ENCODE data around the gene TMC3.
A peak's percentile ranks its signal among the peaks of the same experiment; 100 is the strongest.
"Not testable (repeated sequence)": the region's sequence is repeated elsewhere in the genome, so short reads cannot be mapped to it uniquely, and the experiment has no call there.

TMC3 gene

DNA sequence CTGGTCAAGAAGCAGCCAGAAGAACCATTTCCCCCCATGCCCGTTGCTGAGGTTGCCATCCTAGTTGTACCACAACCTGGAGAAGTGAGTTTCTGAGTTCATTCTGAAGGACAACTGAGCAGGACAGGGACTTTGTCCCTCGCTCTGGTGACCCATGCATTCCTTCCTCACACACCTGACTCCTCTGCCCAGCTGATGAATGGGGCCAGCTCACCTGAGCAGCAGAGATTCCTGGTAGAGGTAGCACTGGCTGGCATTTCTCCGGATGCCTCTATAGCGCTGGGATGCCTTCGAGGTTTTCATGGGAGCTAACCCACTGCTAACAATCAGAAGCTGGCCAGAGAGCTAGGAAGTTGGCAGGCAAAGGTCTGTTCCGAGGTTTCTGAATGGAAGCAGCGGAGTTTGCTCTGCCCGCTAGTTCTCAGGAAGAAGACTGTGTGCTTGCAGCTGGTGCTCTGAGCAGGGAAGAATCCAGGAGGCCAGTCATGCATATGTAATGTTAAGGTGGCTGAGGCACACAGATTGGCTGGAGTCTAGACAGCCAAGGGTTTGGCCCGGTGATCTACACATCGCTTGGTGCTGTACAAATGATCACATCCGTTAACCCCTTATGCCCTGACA is at the start of gene TMC3:
Gene TMC3, minus strand, starts transcription at position 439 of the 621 bp plus-strand sequence. Its CDS starts 136 bp downstream, at position 303.
- no peak for DNase-seq

DNA sequence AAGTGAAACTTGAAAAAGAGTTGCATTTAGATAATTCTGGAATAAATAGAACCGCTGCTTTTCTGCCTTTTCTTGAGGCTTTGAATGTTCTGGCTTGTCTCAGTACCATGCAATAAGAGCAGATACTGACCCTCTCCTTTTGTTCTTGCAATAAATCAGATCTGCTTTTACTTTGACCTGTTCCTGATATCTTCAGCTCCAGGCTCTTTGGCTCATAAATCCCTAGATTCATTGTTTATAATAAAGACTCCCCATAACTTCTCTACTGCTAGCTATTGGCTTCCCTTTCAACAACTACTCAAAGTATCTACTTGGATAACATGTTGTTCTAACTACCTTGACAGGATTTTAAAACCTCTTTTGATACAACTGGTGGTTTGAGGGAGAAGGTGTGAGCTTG is 47.4 kb upstream of the TMC3 start:
- no peak for DNase-seq

DNA sequence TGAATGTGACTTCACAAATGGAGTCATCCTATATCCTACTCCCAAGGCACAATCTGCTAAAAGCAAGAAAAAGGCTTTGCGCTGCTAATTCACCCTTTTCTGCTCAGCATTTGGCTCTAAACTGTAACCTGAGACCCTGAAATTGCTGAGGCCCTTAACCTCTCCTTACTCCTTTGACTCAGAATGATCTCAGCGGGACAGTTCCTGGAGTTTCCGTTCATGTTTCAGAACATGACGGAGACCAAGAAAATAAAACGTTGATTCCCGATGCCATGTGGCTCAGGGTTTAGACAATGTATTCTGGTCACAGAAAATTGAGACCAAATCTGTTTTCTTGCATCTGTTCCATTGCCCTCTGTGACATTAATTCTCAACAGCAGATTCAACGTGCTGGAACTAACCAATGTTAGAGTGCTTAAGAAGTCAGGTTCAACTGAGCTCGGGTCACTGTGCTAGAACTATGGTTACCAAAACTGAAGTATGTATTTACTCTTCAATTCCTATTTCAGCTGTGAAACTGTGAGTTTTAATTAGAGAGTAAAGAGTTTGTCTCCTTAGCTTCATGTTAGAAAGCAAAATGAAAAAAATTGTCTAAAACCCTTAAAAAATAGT is 45.4 kb upstream of the TMC3 start:
- DNase-seq = no peak

DNA sequence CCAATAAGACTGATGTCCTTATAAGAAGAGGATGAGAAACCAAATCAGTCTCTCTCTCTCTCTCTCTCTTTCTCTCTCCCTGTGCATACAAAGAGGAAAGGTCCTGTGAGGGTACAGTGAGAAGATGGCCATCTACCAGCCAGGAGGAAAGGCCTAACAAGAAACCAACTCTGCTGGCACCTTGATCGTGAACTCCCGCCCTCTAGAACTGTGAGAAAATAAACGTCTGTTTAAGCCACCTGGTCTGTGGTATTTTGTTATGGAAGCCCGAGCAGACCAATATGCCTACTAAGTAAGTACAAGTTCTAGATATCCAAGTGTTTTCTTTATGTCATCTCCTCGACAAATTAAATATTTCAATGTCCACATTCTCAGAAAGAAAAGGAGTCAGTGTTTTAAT is 44.9 kb upstream of the TMC3 start:
- no peak for DNase-seq

DNA sequence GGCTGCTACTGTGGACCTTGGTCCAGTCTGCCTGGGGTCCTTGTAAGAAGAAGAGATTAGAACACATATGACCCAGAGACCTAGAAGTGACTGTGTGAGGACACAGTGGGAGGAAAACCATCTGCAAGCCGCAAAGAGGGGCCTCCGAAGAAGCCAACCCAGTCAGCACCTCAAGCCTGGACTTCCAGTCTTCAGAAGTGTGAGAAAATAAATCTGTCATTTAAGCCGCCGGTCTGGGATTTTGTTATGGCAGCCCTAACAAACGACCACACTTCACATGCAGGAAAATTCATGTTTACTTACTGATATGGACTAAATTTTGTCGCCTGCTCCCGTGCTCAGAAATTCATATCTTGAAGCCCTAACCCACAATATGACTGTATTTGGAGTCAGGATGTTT is 44.4 kb upstream of the TMC3 start:
- no peak for DNase-seq

DNA sequence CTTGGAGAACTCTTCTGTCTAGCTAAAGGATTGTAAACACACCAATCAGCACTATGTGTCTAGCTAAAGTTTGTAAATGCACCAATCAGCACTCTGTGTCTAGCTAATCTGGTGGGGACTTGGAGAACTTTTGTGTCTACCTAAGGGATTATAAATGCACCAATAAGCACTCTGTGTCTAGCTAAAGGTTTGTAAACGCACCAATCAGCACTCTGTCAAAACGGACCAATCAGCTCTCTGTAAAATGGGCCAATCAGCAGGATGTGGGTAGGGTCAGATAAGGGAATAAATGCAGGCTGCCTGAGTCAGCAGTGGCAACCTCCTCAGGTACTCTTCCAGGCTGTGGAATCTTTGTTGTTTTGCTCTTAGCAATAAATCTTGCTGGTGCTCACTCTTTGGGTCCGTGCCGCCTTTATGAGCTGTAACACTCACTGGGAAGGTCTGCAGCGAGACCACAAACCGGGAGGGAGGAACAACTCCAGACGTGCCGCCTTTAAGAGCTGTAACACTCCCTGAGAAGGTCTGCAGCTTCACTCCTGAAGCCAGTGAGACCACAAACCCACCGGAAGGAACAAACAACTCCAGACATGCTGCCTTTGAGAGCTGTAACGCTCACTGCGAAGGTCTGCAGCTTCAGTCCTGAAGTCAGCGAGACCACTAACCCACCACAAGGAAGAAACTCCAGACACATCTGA is 40.4 kb upstream of the TMC3 start:
- DNase-seq = not testable (repeated sequence)

DNA sequence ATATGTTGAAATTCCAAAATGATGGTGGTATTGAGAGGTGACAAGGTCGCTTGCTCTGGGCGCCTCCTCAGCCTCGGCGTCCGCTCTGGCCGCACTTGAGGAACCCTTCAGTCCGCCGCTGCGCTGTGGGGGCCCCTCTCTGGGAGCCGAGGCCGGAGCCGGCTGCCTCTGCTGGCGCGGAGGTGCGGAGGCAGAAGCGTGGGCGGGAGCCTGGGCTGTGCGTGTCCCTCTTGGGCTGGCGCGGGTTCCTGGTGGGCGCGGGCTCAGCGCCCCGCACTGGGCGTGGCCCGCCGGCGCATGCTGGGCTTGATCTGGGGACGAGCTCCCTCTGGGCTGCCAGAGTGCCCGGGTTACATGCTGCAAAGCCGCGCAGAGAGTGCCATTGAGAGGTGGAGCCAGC is 39.8 kb upstream of the TMC3 start:
- DNase-seq = no peak

DNA sequence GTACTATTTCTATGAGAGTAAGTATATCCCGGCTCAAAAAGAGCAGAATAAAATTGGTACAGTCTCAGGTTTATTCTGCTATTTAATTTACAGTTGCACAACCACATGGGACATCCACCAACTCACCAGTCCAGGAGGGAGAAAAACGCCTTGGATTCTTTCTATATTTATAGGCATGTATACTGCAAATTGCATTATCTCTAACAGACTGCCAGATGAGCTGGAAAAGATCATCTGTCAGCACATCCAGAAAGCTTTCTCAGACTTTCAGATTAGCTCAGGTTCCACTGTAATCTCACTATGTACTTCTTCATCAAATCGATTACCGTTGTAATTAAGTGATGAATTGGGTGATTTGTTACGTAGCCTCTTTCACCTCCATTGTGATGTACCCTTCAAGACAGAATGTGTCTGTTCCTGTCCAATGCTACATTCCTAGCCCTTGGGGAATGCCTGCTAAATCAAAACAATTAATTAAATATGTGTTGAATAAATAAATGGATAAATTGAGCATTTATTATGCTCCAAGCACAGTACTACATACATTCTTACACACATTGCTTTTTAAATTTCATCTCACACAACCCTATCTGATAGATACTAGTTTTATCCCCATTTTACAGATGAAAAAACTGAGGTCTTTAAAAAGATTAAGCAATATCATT is 38.1 kb upstream of the TMC3 start:
- no peak for DNase-seq

DNA sequence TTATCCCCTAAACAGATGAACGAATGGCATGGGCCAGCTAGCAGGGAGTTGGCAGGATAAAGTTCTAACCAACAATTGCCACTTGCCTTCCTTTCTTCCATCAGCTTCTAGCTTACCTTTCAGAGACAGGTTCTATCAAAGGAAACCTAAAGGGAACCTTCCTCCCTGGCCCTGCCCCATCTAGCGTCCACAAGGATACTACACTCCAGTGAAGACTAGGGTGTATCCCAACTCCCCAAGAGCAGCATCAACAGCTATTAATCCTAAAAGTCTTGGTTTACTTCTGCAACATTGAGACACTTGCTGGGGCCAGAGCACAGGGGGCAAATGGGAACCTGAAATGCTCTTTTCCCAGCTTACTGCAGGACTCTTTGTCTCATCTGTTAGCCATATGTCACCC is 37.0 kb upstream of the TMC3 start:
- no peak for DNase-seq

DNA sequence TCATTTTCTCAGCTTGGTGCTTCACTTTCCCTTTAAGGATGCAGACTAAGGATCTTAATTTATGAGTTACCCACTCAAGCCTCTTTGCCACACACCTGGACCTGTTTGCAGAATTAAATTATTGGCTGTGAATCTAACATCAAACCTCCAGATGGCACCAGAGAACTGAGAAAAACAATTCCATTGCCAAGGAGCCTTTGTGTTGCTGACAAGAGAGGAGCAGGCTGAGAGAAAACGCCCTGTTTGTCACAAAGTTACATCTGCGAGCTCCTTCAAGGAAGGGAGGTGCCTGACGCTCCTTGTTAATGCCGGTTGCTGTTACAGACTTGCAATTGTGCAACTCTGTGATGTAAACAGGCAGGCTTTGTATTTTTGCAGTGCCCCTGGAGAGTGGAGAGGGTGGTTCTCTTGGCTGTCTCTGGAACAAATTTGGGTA is 36.3 kb upstream of the TMC3 start:
- DNase-seq = peak; percentile 89

DNA sequence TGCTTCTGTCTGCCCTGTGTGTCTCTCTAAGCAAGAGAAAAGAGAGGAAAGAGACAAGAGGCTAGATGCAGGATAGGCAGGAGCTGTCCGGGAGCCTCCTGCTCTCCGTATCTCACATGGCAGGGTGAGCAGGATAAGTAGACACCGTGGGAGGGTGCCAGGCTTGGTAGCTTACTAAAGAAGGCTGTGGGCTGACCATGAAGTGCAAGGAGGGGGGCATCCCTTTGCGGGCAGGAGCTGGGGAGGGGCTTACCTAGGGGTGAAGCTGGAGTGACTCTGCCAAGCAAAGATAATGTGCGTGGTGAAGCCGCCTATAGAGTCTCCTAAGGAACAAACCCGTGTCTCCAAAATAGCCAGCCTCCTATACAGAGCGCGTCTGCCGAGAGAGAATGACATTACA is 33.7 kb upstream of the TMC3 start:
- DNase-seq = peak; percentile 48

DNA sequence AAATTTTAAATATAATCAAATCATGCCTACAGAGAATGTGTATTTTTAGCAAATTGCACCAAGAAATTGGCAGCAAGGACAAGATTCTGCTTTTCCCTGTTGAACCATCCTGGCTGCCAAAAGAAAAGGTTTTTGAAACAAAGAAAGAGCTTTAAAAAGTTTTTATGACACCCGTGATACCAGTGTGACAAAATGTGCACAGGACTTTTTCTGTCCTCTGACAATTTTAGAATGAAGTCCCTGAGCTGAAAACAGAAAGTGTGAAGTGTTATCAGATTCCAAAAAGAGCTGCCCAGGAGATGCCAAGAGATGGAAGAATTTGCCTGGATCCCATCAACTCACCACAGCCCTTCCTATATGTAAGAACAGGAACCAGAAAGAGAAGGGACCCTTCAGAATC is 33.2 kb upstream of the TMC3 start:
- DNase-seq = no peak

DNA sequence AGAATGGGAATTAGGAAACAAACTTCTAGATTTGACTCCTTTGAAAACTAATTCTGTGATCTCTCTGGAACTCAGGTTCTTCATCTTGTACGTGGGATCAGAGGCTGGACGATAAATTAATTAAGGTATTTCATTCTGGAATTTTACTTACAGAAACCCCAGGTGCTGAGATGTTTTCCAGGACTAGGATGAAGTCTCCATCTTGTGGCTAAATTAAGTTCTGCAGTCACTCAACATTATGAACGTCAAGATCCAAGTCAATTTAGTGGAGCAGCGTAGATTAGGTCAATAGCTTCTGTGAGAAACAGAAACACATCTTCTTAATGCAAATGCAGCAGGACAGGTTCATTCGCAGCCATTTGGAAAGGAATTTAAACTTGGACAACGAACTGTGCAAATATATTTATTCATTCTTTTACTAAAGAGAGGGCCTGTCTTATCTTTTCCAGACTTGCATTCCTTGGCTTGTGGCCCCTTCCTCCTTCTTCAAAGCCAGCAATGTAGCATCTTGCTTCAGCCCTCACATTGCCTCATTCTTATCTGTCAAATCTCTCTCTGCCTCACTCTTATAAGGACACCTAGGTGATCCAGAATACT is 26.7 kb upstream of the TMC3 start:
- peak; percentile 67 for DNase-seq

DNA sequence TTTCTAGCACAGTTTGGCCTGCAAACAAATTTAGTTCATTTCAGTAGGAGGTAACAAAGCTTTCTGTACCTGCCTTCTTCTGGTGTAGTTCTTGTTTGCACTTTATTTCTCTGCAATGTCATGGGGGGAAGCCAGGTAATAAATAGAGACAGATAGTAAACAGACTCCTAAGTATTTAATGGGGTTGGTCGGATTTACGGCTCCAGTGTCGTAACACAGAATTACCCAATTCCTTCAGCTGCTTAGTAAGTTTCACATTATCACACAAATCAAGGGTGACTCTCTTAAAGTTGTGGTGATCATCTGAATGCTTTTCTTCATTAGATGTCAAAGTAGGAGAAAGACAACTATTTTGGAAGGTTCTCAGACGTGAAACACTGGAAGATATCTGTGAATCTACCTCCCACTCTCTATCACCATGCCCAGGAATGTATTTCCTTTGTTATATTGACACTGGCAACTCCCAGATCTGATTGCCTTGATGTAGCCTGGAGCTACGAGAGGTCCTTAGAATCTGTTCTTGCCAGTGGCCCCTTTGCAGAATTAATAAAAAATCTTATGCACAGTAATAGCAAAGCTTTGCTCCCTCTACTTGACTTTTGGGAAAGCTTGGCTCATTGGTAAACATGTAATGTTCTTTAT is 25.0 kb upstream of the TMC3 start:
- DNase-seq = no peak

DNA sequence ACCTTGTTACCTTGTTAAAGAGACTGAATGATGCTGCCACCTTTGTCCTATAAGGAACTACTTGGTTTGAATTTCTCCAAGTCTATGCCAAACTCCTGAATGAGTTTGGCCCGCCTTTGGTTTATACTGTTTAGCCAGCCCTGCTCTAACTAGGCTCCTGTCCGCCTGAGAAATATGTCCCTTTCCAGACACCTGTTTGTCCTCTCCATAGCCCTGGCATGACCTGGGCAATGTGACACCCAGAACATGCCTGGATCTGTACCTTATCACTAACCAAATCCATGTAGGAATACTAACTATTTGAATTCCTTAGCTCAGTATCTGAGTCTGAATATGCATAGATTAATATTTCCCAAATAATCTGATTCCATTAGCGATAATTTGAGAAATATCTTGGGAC is 24.4 kb upstream of the TMC3 start:
- no peak for DNase-seq

DNA sequence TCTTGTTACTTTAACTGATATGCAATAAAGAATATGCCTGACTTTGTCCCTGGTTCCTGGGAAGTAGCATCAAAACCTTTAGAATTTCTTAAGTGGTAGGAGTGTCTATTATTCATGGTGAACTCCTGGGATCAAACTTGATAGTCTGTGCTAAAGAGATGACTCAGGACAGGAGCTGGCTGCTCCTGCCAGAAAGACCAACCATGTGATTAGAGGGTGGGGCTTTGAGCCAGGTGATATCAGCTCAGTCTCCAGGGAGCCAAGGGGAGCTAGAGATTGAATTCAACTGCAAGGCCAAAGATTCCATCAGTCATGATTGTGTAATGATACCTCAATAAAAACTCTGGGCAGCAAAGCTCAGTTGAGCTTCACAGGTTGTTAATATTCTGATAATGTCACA is 20.6 kb upstream of the TMC3 start:
- no peak for DNase-seq

DNA sequence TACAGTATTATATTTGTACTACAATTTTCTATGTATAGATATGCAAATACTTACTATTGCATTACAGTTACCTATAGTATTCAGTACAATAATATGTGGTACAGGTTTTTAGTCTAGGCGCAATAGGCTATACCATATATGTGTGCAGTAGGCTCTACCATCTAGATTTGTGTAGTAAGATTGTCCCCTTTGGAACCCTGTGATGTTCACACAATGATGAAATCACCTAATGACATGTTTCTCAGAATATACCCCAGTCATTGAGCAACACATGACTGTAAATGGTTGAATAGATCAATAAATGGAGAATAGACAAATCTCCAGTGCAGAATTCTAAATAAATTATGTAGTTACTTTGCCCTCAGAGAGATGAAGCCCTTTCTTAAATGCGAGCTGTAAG is 17.6 kb upstream of the TMC3 start:
- DNase-seq = no peak

DNA sequence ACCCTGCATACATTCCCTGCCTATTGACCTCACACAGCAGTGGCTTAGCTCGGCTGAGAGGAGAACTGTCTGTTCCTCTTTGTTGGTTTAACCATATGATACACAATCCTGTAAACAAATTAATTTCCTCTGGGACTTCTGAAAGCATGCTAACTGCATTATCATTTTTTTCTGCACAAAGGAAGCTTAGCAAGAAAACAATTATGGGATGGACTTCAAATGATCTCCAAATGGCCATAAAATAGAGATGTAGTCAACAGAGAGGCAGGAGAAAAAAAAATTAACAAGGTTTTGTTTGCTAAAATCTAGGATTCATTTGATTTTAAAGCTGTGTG is 14.4 kb upstream of the TMC3 start:
- no peak for DNase-seq

DNA sequence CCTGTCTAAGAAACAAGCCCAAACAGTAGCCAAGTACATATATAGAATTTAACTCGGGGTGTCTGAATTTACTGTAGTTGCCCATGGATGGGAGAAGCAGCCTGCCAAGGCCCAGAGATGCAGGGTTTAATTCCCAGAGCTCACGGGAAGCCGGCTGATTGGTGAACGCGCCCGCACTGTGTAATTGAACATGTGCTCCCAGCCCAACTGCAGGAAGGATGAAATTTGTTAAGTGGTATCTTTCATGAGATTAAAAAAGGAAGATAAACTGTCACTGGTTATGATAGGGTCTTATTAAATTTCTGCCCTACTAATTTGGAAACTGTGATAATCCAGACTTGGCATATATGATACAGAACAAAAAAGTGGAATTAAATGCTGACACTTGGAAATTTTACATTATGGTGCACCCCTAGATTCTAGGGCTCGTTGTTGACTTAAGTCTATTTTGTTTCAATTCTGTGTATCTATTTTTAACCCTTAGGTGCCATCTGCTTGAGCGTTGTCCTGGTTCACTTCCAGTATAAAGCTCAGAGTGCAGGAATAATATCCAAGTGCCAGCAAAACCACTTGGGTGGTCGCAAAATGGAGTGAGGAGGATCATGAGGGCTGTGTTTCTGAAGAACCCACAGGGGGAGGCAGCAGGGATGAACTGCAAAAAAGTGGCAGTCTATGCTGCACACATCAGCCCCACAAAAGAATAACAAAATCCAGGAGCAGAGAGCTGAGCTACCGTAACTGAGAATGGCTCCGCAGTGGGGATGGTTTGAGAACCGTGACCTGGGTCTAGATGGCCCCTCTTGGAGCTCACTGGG is 13.8 kb upstream of the TMC3 start:
- no peak for DNase-seq

DNA sequence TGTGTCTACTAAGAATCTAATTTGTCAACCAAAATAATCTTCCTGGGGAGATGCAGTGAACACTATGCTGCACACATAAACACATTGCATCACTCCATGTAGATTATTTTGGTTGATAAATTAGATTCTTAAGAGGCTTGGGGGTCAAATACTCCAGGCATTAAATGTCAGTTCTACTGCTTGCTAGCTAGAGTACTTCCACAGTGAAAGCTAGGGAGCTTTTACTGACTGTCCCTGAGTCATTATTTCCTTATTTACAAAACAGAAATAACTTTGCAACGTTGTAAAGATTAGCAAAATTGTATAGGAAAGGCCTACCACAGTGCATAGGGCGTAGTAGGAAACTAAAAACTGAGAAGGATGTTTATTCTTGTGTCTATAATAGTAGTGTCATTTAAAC is 12.9 kb upstream of the TMC3 start:
- no peak for DNase-seq

DNA sequence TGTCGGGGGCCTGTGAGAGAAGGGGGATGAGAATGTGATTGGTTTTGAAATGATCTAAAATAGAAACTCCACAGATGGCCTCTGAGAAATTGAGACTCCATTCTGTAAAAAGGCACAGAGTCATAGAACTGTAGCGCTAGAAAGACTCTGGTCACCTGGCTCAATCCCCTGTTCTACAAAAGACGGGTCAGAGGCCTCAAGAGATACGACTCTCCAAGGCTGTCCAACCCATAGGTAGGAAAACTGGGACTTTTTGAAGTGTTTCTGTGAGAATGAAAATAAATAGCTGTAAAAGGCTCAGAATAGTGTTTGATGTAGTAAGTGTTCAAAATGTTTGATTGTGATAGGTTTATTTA is 11.7 kb upstream of the TMC3 start:
- DNase-seq = no peak

Measured in hematopoietic multipotent progenitor cell treated with erythropoietin and hydrocortisone succinate and interleukin-3 and kit ligand, for 8 days (in vitro differentiated cells).